Mucosa of stomach (tissue), 1 donor: Measurements from ENCODE around the gene VCL.
A peak's percentile ranks its signal among the peaks of the same experiment; 100 is the strongest.
"Not testable (repeated sequence)": the region's sequence is repeated elsewhere in the genome, so short reads cannot be mapped to it uniquely, and the experiment has no call there.

Source experiments
- H3K27me3 ChIP-seq: one replicate; pipeline ENCODE4 v1.7.0; 2013; ENCODE audit warnings: mild to moderate bottlenecking, low read length; ENCODE audit not compliant: control insufficient read depth, insufficient read depth
- H3K36me3 ChIP-seq: one replicate; pipeline ENCODE4 v1.7.0; 2013; ENCODE audit warnings: low read length; ENCODE audit not compliant: control insufficient read depth, insufficient read depth
- H3K4me1 ChIP-seq: one replicate; pipeline ENCODE4 v1.7.0; 2013; ENCODE audit warnings: mild to moderate bottlenecking, low read length; ENCODE audit not compliant: control insufficient read depth, insufficient read depth
- H3K4me3 ChIP-seq: one replicate; pipeline ENCODE4 v1.7.0; 2013; ENCODE audit warnings: low read length
- H3K9ac ChIP-seq: one replicate; pipeline ENCODE4 v1.7.0; 2013; ENCODE audit warnings: mild to moderate bottlenecking, low read length, moderate library complexity
- H3K9me3 ChIP-seq: one replicate; pipeline ENCODE4 v1.7.0; 2013; ENCODE audit warnings: mild to moderate bottlenecking, low read length, moderate library complexity; ENCODE audit not compliant: control insufficient read depth
- donor health status: Pancreatic carcinoma.

The VCL gene

DNA sequence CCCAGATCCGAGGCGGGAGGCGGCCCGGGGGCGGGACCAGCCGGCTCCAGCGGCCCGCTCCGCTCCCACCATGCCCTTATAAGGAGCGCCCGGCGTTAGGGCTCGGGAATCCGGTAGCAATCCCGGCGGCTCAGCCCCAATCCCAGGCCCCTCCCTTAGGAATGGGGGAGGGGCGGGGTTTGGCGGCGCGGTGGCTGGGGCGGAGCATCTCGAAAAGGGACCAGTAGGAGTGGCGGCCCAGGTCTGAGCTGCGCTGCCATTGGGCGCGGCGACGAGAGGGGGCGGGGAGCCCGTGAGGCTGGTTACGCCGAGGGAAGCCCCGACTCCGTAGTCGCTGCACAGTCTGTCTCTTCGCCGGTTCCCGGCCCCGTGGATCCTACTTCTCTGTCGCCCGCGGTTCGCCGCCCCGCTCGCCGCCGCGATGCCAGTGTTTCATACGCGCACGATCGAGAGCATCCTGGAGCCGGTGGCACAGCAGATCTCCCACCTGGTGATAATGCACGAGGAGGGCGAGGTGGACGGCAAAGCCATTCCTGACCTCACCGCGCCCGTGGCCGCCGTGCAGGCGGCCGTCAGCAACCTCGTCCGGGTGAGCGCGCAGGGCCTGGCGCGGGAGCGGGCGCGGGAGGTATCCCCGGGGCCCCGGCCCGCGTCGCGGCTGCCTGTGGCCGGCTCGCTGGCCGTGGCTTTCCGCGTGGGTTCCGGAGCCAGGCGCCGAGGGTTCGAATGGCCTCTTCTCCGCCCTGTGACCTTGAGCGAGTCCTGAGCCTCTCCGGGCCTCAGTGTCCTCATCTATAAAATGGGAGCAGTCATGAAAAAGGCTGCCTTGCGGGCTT is at the start of gene VCL:
Gene VCL (plus strand): TSS at position 330 of the 836 bp plus-strand sequence. CDS start 92 bp downstream, at position 422.
- Histone ChIP-seq H3K27me3 (no peaks in the 10 kb centered on the region), H3K9ac (peak within 1 kb of the TSS; percentile 93), H3K9me3 (no peaks in the 10 kb centered on the region), H3K36me3 (no peaks in the 10 kb centered on the region), H3K4me3 (peak within 1 kb of the TSS; percentile 100), H3K4me1 (peaks cover 24% of the 10 kb centered on the region)

DNA sequence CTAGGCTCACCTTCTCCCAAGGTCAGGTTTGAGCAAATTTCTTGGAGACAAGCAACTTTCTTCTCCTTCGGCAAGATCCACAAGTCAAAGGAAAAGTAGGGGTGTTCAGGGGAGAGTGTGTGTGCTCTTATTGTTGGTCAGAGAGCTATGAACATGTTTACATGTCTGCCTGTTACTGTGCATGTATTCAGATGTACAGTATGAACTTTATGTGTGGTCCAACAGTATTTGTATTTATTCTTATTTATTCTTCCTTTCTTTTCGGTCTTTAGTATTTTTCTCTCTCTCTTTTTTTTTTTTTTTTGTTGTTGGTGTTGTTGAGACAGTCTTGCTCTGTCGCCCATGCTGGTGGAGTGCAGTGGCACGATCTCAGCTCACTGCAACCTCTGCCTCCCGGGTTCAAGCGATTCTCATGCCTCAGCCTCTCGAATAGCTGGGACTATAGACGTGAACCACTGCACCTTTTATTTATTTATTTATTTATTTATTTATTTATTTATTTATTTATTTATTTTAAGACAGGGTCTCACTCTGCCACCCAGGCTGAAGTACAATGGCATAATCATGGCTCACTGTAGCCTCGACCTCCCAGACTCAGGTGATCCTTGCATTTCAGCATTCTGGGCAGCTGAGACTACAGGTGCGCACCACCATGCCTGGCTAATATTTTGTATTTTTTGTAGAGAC is 48.8 kb upstream of the VCL start:
- no peak overlapping the region for H3K4me3 ChIP-seq
- no peak overlapping the region for H3K9ac ChIP-seq
- H3K36me3 ChIP-seq: no peaks in the 10 kb centered on the region
- no peaks in the 10 kb centered on the region for H3K27me3 ChIP-seq
- H3K9me3 ChIP-seq: no peaks in the 10 kb centered on the region
- H3K4me1 ChIP-seq: no peaks in the 10 kb centered on the region

- Histone ChIP-seq H3K36me3 (no peaks in the 10 kb centered on the region), H3K9me3 (no peaks in the 10 kb centered on the region), H3K4me1 (no peaks in the 10 kb centered on the region), H3K4me3 (no peak overlapping the region), H3K9ac (no peak overlapping the region), H3K27me3 (no peaks in the 10 kb centered on the region)
Observed at GRCh38 chr10:73950155-73950948, 47.6 kb upstream of the VCL start.

DNA sequence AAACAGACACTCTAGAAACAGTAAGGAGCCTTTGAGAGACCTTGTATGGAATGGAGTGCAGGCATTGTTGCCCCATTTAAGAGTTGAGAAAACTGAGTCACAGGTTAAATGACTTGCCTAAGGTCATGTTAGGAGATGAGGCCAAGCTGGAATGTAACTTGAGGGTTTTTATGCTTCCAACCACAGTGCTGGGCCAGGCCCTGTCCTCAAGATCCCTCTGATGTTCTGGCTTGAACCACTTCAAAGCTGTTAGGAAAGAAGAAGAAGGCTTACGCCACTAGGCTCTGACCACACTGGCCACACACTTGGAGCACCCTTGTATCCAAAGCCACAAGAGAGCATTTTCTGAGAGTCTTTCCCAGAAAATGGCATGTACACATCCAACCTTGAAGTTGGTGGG is 44.3 kb upstream of the VCL start:
- no peaks in the 10 kb centered on the region for H3K9me3 ChIP-seq
- no peaks in the 10 kb centered on the region for H3K36me3 ChIP-seq
- H3K4me1 ChIP-seq: peaks cover 15% of the 10 kb centered on the region
- H3K9ac ChIP-seq: no peak overlapping the region
- no peaks in the 10 kb centered on the region for H3K27me3 ChIP-seq
- no peak overlapping the region for H3K4me3 ChIP-seq

GRCh38 chr10:73954737-73955136 is 43.2 kb upstream of the VCL start:
- peaks cover 17% of the 10 kb centered on the region for H3K4me1 ChIP-seq
- H3K27me3 ChIP-seq: no peaks in the 10 kb centered on the region
- H3K4me3 ChIP-seq: no peak overlapping the region
- H3K36me3 ChIP-seq: no peaks in the 10 kb centered on the region
- no peak overlapping the region for H3K9ac ChIP-seq
- no peaks in the 10 kb centered on the region for H3K9me3 ChIP-seq

- Histone ChIP-seq H3K4me1 (peaks cover 24% of the 10 kb centered on the region), H3K27me3 (no peaks in the 10 kb centered on the region), H3K9ac (no peak overlapping the region), H3K36me3 (no peaks in the 10 kb centered on the region), H3K4me3 (no peak overlapping the region), H3K9me3 (no peaks in the 10 kb centered on the region)
Observed at GRCh38 chr10:73955719-73956118, 42.2 kb upstream of the VCL start.

GRCh38 chr10:73956476-73957359 is 41.2 kb upstream of the VCL start:
- Histone ChIP-seq H3K36me3 (no peaks in the 10 kb centered on the region), H3K4me1 (peaks cover 24% of the 10 kb centered on the region), H3K27me3 (no peaks in the 10 kb centered on the region), H3K9me3 (no peaks in the 10 kb centered on the region), H3K4me3 (no peak overlapping the region), H3K9ac (peak overlapping the region; percentile 41)

DNA sequence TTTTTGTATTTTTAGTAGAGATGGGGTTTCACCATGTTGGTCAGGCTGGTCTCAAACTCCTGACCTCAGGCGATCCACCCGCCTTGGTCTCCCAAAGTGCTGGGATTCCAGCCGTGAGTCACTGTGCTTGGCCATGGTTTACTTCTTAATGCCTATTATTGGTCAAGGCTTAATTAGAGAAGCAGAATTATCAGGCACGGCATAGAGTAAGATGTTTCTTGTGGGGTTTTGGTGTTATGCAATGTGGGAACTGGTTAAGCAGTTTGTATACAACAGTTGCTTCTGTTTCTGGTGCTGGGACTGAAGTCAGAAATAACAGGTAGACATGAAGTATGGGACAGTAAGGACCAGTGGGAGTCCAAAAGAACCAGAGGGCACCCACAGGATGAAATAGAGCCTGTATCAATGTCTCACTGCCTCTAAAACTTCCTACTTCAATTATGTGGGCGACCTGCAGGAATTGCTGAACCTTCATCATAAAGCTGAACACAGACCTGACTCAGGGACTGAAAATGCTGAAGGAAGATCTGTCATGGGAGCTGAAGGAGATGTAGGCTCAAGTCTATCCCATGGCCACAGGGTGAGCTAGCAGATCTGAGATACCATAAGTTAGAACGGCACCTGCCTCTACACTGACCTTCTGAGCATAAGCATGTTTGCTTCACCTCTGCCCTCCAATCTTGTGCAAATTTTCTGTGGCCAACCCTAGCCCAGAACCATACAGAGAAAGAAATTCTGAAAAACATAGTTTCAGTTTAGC is 38.3 kb upstream of the VCL start:
- H3K4me3 ChIP-seq: no peak overlapping the region
- H3K4me1 ChIP-seq: peaks cover 24% of the 10 kb centered on the region

DNA sequence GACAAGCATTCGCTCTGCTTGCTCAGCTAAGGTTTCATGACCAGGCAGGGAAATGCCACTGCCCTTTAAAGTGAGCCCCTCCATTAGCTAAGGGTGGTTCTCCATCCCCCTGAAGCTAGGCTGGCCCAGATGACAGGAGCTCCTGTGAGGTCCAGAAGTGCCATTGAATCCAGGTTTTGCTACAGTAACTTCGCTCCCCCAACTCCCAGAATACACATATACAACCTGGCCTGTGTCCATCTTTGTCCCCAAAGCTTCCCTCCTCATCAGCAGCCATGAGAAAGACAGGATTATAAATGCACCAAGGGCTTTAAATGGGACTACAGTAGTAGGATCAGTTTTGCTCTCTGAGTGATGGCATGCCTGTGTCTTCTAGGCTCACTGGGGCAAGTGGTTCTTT is 35.5 kb upstream of the VCL start:
- peaks cover 26% of the 10 kb centered on the region for H3K4me1 ChIP-seq
- H3K27me3 ChIP-seq: no peaks in the 10 kb centered on the region
- no peaks in the 10 kb centered on the region for H3K36me3 ChIP-seq
- H3K9me3 ChIP-seq: no peaks in the 10 kb centered on the region
- no peak overlapping the region for H3K9ac ChIP-seq
- no peak overlapping the region for H3K4me3 ChIP-seq

More for the DNA sequence above, 38.3 kb upstream of the VCL start:
- Histone ChIP-seq H3K27me3 (no peaks in the 10 kb centered on the region), H3K36me3 (no peaks in the 10 kb centered on the region), H3K9me3 (no peaks in the 10 kb centered on the region), H3K9ac (no peak overlapping the region)

DNA sequence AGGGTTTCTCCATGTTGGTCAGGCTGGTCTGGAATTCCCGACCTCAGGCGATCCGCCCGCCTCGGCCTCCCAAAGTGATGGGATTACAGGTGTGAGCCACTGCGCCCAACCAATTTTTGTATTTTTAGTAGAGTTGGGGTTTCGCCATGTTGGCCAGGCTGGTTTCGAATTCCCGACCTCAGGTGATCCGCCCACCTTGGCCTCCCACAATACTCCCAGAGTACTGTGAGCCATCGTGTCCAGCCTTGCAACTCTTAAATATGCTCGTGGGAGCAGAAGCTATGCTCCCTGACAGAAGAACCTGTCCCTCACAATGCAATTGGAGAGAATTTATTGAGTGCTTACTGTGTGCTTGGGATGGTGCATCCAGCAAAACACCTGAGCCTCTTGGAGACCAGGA is 34.4 kb upstream of the VCL start:
- H3K9ac ChIP-seq, H3K9me3 ChIP-seq, H3K4me3 ChIP-seq, H3K36me3 ChIP-seq, H3K27me3 ChIP-seq: not testable (repeated sequence)
- H3K4me1 ChIP-seq: peaks cover 26% of the 10 kb centered on the region

DNA sequence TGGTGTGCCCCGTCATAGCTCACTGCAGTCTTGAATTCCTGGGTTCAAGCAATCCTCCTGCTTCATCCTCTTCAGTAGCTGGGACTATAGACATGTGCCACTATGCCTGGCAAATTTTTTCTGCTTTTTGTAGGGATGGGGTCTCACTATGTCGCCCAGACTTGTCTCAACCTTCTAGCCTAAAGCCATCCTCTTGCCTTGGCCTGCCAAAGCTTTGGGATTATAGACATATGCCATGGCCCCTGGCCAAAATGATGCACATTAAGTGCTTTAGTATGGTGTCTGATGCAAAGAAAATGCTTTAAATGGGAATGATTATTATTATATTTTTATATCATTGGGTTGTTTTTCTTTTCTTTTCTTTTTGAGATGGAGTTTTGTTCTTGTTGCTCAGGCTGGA is 33.2 kb upstream of the VCL start:
- no peaks in the 10 kb centered on the region for H3K27me3 ChIP-seq
- no peak overlapping the region for H3K4me3 ChIP-seq
- H3K36me3 ChIP-seq: no peaks in the 10 kb centered on the region
- H3K4me1 ChIP-seq: peaks cover 24% of the 10 kb centered on the region
- no peak overlapping the region for H3K9ac ChIP-seq
- H3K9me3 ChIP-seq: no peaks in the 10 kb centered on the region
